ENCODE measurements around the gene SCD. TPM values are rescaled to one million over a fixed set of nuclear protein-coding genes. Genes with fewer than 3 reads are reported as not detected.

SCD gene
- total RNA-seq, 1 donor from 2014 or later: 81.4 TPM

- no peak overlapping the region for H3K27ac Mint-ChIP-seq (ENCODE audit: unreplicated experiment)
- H3K27me3 Mint-ChIP-seq (ENCODE audit: unreplicated experiment): peaks cover 42% of the 10 kb centered on the region
- no peak for TF ChIP-seq CTCF (IDR thresholded peaks at IDR 0.05)
- no peaks in the 10 kb centered on the region for H3K9me3 Mint-ChIP-seq (ENCODE audit: unreplicated experiment)
- H3K36me3 Mint-ChIP-seq (ENCODE audit: unreplicated experiment): no peaks in the 10 kb centered on the region
- peaks cover 8% of the 10 kb centered on the region for H3K4me1 Mint-ChIP-seq (ENCODE audit: unreplicated experiment)
- no peak overlapping the region for H3K4me3 Mint-ChIP-seq (ENCODE audit: unreplicated experiment)
- no peak for DNase-seq (ENCODE audit: extremely low spot score, unreplicated experiment)
These were observed 27.2 kb upstream of the SCD start for GRCh38 chr10:100319707-100320402.

GRCh38 chr10:100325158-100325557 lies 21.9 kb upstream of the SCD start:
- peaks cover 66% of the 10 kb centered on the region for H3K27me3 Mint-ChIP-seq (ENCODE audit: unreplicated experiment)
- DNase-seq (ENCODE audit: extremely low spot score, unreplicated experiment): no peak
- no peaks in the 10 kb centered on the region for H3K36me3 Mint-ChIP-seq (ENCODE audit: unreplicated experiment)
- no peaks in the 10 kb centered on the region for H3K4me1 Mint-ChIP-seq (ENCODE audit: unreplicated experiment)
- H3K4me3 Mint-ChIP-seq (ENCODE audit: unreplicated experiment): no peak overlapping the region
- no peak overlapping the region for H3K27ac Mint-ChIP-seq (ENCODE audit: unreplicated experiment)
- TF ChIP-seq CTCF (IDR thresholded peaks at IDR 0.05): no peak
- no peaks in the 10 kb centered on the region for H3K9me3 Mint-ChIP-seq (ENCODE audit: unreplicated experiment)

GRCh38 chr10:100327007-100327717 lies 19.9 kb upstream of the SCD start:
- H3K4me3 Mint-ChIP-seq (ENCODE audit: unreplicated experiment): no peak overlapping the region
- H3K27me3 Mint-ChIP-seq (ENCODE audit: unreplicated experiment): peaks cover 80% of the 10 kb centered on the region
- H3K36me3 Mint-ChIP-seq (ENCODE audit: unreplicated experiment): no peaks in the 10 kb centered on the region
- TF ChIP-seq CTCF (IDR thresholded peaks at IDR 0.05): no peak
- H3K27ac Mint-ChIP-seq (ENCODE audit: unreplicated experiment): no peak overlapping the region
- DNase-seq (ENCODE audit: extremely low spot score, unreplicated experiment): no peak
- H3K4me1 Mint-ChIP-seq (ENCODE audit: unreplicated experiment): no peaks in the 10 kb centered on the region
- no peaks in the 10 kb centered on the region for H3K9me3 Mint-ChIP-seq (ENCODE audit: unreplicated experiment)

- H3K27me3 Mint-ChIP-seq (ENCODE audit: unreplicated experiment): peaks cover 81% of the 10 kb centered on the region
- H3K4me1 Mint-ChIP-seq (ENCODE audit: unreplicated experiment): no peaks in the 10 kb centered on the region
- H3K27ac Mint-ChIP-seq (ENCODE audit: unreplicated experiment): no peak overlapping the region
- DNase-seq (ENCODE audit: extremely low spot score, unreplicated experiment): no peak
- no peaks in the 10 kb centered on the region for H3K36me3 Mint-ChIP-seq (ENCODE audit: unreplicated experiment)
- no peaks in the 10 kb centered on the region for H3K9me3 Mint-ChIP-seq (ENCODE audit: unreplicated experiment)
- no peak overlapping the region for H3K4me3 Mint-ChIP-seq (ENCODE audit: unreplicated experiment)
- TF ChIP-seq CTCF (IDR thresholded peaks at IDR 0.05): no peak
These were observed 19.4 kb upstream of the SCD start for GRCh38 chr10:100327718-100328009.

- H3K4me1 Mint-ChIP-seq (ENCODE audit: unreplicated experiment): no peaks in the 10 kb centered on the region
- H3K36me3 Mint-ChIP-seq (ENCODE audit: unreplicated experiment): no peaks in the 10 kb centered on the region
- H3K27ac Mint-ChIP-seq (ENCODE audit: unreplicated experiment): no peak overlapping the region
- no peak for DNase-seq (ENCODE audit: extremely low spot score, unreplicated experiment)
- no peak overlapping the region for H3K4me3 Mint-ChIP-seq (ENCODE audit: unreplicated experiment)
- H3K9me3 Mint-ChIP-seq (ENCODE audit: unreplicated experiment): no peaks in the 10 kb centered on the region
- peaks cover 83% of the 10 kb centered on the region for H3K27me3 Mint-ChIP-seq (ENCODE audit: unreplicated experiment)
- no peak for TF ChIP-seq CTCF (IDR thresholded peaks at IDR 0.05)
These were observed 18.8 kb upstream of the SCD start for GRCh38 chr10:100328198-100328597.

All from osteocyte (in vitro differentiated cells).